Spleen (tissue), 7 donors: ENCODE measurements around the gene ECHDC3.

Experiments
- CTCF ChIP-seq, 11 experiments: fragments of 200-600 bp in 7 of 11; fragments of 450-650 bp in 4 of 11; sonication (generic) in 4 of 11; IDR thresholded peaks in 8 of 11; conservative IDR thresholded peaks in 3 of 11; 1 replicate in 7 of 11; 2 replicates in 4 of 11; pipeline versions ENCODE4 v1.4.0 to v1.8.0; 2016 to 2021; ENCODE audit warnings: antibody characterized with exemption in 11 of 11, inconsistent platforms in 4 of 11, mild to moderate bottlenecking in 1 of 11
- POLR2AphosphoS5 ChIP-seq, 3 donors: sonication (generic); formaldehyde crosslinking; IDR thresholded peaks; one replicate each; pipeline ENCODE4 v1.5.1; 2017; ENCODE audit warnings: antibody characterized with exemption in 3 of 3
- donor health status: DM: no; HTN: no; CAD: no; lungs with moderate emphysema.
- donor health status: DM: no; HTN: no; CAD: no.
- donor health status: DM: no; HTN: no; CAD: no.

DNA sequence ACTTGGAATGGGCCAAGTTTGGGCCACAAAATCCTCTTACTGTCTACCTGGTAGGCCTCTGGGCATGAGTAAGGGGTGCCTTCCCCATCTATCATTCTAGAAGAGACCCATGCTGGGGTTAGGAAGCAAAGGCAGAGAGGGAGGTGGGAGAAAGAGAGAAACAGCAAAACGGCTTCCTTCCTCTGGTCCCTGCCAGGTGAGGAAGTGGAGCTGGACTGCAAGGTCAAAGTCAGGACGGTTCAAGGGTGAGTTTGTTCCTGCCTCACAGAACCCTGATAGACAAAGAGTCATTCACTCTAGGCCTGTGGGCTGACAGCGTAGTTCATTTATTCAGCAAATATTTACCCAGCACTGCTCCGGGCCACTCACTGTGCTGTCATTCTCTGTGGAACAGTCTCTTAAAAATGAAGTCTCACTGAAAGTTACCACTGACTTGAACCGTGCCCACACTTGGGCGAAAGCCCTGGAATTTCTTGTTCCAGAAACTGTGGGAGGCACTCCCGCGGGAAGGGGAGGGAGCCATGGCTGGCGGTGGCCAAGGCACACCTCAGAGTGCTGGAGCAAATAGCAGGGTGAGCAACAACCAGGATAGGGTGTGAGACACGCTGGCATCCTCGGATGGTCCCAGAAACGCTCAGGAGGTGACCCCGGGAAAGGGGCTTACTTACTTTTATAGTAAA, 26.2 kb upstream of the ECHDC3 start:
- TF ChIP-seq CTCF (IDR thresholded peaks at IDR 0.05 in 8 of 11, conservative IDR thresholded peaks at IDR 0.05 in 3 of 11), result no peak
- TF ChIP-seq POLR2AphosphoS5 (IDR thresholded peaks at IDR 0.05), result no peak
